ENCODE measurements around the gene VRK3. TPM values are rescaled to one million over a fixed set of nuclear protein-coding genes. Genes with fewer than 3 reads are reported as not detected.

VRK3 gene
- total and polyA plus RNA-seq, 2 donors (not counting 1 experiment from before 2014, with no cell fraction given): 26.9 to 40.6 TPM

DNA sequence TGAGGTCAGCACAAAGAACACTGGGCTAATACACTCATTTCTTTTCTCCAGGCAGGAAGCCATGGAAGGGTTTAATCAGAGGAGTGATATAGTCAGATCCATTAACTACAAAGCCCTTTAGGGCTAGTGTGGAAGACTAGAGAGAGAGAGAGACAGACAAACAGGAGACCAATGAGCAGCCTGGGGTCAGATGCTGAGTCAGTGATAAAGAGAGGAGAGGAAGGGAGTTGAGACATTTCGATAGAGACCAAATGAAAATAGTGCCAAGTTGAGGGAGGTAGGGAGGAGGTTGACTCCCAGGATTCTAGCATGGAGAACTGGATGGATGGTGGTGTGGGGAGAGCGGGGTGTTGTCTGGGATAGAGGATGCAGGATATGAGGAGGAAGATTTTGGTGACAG, 18.8 kb upstream of the VRK3 start:
- Histone ChIP-seq H3K9me3 (ENCODE audit: control insufficient read depth, insufficient read depth, low read depth, low read length) (peaks cover 13% of the 10 kb centered on the region), H3K4me3 (replicated peaks in 1 of 4; ENCODE audit: control extremely low read depth in 1 of 4, insufficient read depth in 1 of 4, low read depth in 3 of 4, low read length in 4 of 4) (no peak overlapping the region), H3K36me3 (ENCODE audit: control insufficient read depth, insufficient read depth, low read length) (peaks cover 34% of the 10 kb centered on the region), H3K9ac (ENCODE audit: insufficient read depth, low read length) (no peak overlapping the region), H4K20me1 (ENCODE audit: control insufficient read depth, extremely low read depth, insufficient read depth, low read length) (no peaks in the 10 kb centered on the region), H3K79me2 (ENCODE audit: control insufficient read depth, insufficient read depth, low read length) (no peaks in the 10 kb centered on the region), H3K4me2 (ENCODE audit: extremely low read depth, insufficient read depth, low read length) (no peak overlapping the region), H3K4me1 (ENCODE audit: control insufficient read depth, extremely low read depth, insufficient read depth, low read length) (no peaks in the 10 kb centered on the region), H3K27me3 (ENCODE audit: control insufficient read depth, insufficient read depth, low read length) (no peaks in the 10 kb centered on the region), H3K27ac (ENCODE audit: insufficient read depth, low read length) (no peak overlapping the region), H2AFZ (ENCODE audit: low read length) (no peak overlapping the region)
- TF ChIP-seq EZH2 (IDR thresholded peaks at IDR 0.05; ENCODE audit: low read length, missing control alignments): no peak
- TF ChIP-seq, protein P1, sequence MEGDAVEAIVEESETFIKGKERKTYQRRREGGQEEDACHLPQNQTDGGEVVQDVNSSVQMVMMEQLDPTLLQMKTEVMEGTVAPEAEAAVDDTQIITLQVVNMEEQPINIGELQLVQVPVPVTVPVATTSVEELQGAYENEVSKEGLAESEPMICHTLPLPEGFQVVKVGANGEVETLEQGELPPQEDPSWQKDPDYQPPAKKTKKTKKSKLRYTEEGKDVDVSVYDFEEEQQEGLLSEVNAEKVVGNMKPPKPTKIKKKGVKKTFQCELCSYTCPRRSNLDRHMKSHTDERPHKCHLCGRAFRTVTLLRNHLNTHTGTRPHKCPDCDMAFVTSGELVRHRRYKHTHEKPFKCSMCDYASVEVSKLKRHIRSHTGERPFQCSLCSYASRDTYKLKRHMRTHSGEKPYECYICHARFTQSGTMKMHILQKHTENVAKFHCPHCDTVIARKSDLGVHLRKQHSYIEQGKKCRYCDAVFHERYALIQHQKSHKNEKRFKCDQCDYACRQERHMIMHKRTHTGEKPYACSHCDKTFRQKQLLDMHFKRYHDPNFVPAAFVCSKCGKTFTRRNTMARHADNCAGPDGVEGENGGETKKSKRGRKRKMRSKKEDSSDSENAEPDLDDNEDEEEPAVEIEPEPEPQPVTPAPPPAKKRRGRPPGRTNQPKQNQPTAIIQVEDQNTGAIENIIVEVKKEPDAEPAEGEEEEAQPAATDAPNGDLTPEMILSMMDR (conservative IDR thresholded peaks at IDR 0.05 in 1 of 2, IDR thresholded peaks at IDR 0.05 in 1 of 2; ENCODE audit: low read depth in 1 of 2, low read length in 2 of 2): no peak
- DNase-seq (ENCODE audit: low read depth in 2 of 2): no peak

DNA sequence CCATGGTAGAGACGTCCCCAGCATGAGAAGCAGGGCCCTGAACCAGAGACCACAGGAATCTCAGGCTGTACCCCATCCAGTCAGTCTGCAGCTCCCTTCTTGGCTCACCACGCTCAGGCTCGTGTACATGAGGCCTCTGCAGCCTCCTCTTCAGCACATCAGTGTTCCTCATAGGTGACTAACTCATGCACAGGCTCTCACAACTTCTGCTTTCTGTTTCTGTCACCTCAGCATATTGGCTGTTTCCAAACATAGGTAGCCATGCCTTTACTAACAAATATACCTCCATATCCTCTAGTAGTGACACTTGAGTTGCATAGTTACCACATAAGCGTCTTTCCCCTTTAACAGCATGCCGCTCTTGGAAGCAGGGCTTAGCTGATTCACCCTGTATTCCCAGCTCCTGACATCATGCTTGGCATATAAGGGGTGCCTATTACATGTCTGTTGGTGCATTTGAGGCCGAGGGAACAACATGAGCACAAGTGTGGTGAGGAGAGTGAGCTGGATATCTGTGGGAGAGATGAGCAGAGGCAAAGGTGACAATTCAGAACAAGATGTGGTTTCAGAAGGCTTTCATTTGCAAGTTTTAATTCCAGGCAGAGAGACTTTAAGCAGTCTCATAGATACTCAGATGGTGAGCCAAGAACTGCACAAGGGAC, 17.3 kb upstream of the VRK3 start:
- Histone ChIP-seq H3K36me3 (ENCODE audit: control insufficient read depth, insufficient read depth, low read length) (peaks cover 34% of the 10 kb centered on the region), H3K4me3 (replicated peaks in 1 of 4; ENCODE audit: control extremely low read depth in 1 of 4, insufficient read depth in 1 of 4, low read depth in 3 of 4, low read length in 4 of 4) (no peak overlapping the region), H3K4me1 (ENCODE audit: control insufficient read depth, extremely low read depth, insufficient read depth, low read length) (no peaks in the 10 kb centered on the region), H3K4me2 (ENCODE audit: extremely low read depth, insufficient read depth, low read length) (no peak overlapping the region), H3K79me2 (ENCODE audit: control insufficient read depth, insufficient read depth, low read length) (no peaks in the 10 kb centered on the region), H3K9ac (ENCODE audit: insufficient read depth, low read length) (no peak overlapping the region), H3K9me3 (ENCODE audit: control insufficient read depth, insufficient read depth, low read depth, low read length) (peaks cover 13% of the 10 kb centered on the region), H3K27me3 (ENCODE audit: control insufficient read depth, insufficient read depth, low read length) (no peaks in the 10 kb centered on the region), H3K27ac (ENCODE audit: insufficient read depth, low read length) (no peak overlapping the region), H2AFZ (ENCODE audit: low read length) (no peak overlapping the region), H4K20me1 (ENCODE audit: control insufficient read depth, extremely low read depth, insufficient read depth, low read length) (no peaks in the 10 kb centered on the region)
- DNase-seq (ENCODE audit: low read depth in 2 of 2): no peak
- no peak for TF ChIP-seq EZH2 (IDR thresholded peaks at IDR 0.05; ENCODE audit: low read length, missing control alignments)
- TF ChIP-seq, protein P1 (conservative IDR thresholded peaks at IDR 0.05 in 1 of 2, IDR thresholded peaks at IDR 0.05 in 1 of 2; ENCODE audit: low read depth in 1 of 2, low read length in 2 of 2): no peak

DNA sequence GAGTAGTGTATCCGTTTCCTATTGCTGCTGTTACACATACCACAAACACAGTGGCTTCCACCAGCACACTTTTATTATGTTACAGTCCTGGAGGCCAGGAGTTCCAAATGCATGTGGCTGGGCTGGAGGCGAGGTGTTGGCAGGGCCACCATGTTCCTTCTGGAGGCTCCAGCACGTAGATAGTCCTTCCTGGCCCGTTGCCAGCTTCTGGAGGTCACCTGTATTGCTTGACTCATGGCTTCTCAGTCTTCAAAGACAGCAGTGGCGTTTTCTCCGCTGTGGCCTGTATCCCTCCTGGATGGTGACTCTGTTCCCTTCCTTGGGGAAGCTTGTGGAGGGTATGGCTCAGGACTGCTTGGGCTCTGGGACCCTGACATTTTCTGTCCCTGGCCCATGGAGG, 15.8 kb upstream of the VRK3 start:
- no peak overlapping the region for H2AFZ ChIP-seq (ENCODE audit: low read length)
- TF ChIP-seq, protein P1 (conservative IDR thresholded peaks at IDR 0.05 in 1 of 2, IDR thresholded peaks at IDR 0.05 in 1 of 2; ENCODE audit: low read depth in 1 of 2, low read length in 2 of 2): no peak
- TF ChIP-seq EZH2 (IDR thresholded peaks at IDR 0.05; ENCODE audit: low read length, missing control alignments): no peak

More for the DNA sequence above, 15.8 kb upstream of the VRK3 start:
- Histone ChIP-seq H3K4me3 (replicated peaks in 1 of 4; ENCODE audit: control extremely low read depth in 1 of 4, insufficient read depth in 1 of 4, low read depth in 3 of 4, low read length in 4 of 4) (no peak overlapping the region), H3K27ac (ENCODE audit: insufficient read depth, low read length) (no peak overlapping the region), H3K9ac (ENCODE audit: insufficient read depth, low read length) (no peak overlapping the region), H3K4me2 (ENCODE audit: extremely low read depth, insufficient read depth, low read length) (no peak overlapping the region), H3K36me3 (ENCODE audit: control insufficient read depth, insufficient read depth, low read length) (peaks cover 32% of the 10 kb centered on the region), H3K9me3 (ENCODE audit: control insufficient read depth, insufficient read depth, low read depth, low read length) (peaks cover 9% of the 10 kb centered on the region), H3K79me2 (ENCODE audit: control insufficient read depth, insufficient read depth, low read length) (no peaks in the 10 kb centered on the region), H4K20me1 (ENCODE audit: control insufficient read depth, extremely low read depth, insufficient read depth, low read length) (no peaks in the 10 kb centered on the region), H3K27me3 (ENCODE audit: control insufficient read depth, insufficient read depth, low read length) (no peaks in the 10 kb centered on the region), H3K4me1 (ENCODE audit: control insufficient read depth, extremely low read depth, insufficient read depth, low read length) (no peaks in the 10 kb centered on the region)
- no peak for DNase-seq (ENCODE audit: low read depth in 2 of 2)
